Muscle layer of colon (tissue), 2 donors: ENCODE results near the gene CCL20.

Source experiments
- H3K27ac ChIP-seq: one replicate; pipeline ENCODE4 v1.7.0; 2013; ENCODE audit warnings: low read depth, mild to moderate bottlenecking, low read length, moderate library complexity
- H3K27me3 ChIP-seq, 2 donors: one replicate each; pipeline ENCODE4 v1.7.0; 2013; ENCODE audit warnings: low read length in 2 of 2, mild to moderate bottlenecking in 2 of 2; ENCODE audit not compliant: insufficient read depth in 2 of 2, control insufficient read depth in 1 of 2
- H3K36me3 ChIP-seq: one replicate; pipeline ENCODE4 v1.7.0; 2013; ENCODE audit warnings: mild to moderate bottlenecking, low read length; ENCODE audit not compliant: insufficient read depth
- H3K4me1 ChIP-seq: one replicate; pipeline ENCODE4 v1.7.0; 2013; ENCODE audit warnings: mild to moderate bottlenecking, low read length; ENCODE audit not compliant: insufficient read depth
- H3K4me3 ChIP-seq, 2 donors: one replicate each; pipeline ENCODE4 v1.7.0; 2013; ENCODE audit warnings: low read length in 2 of 2, low read depth in 1 of 2, mild to moderate bottlenecking in 1 of 2, moderate library complexity in 1 of 2
- H3K9ac ChIP-seq: one replicate; pipeline ENCODE4 v1.7.0; 2013; ENCODE audit warnings: low read length
- H3K9me3 ChIP-seq: one replicate; pipeline ENCODE4 v1.7.0; 2013; ENCODE audit warnings: mild to moderate bottlenecking, low read length
- donor health status: abdominal sarcoma.
- donor health status: Adenocarcinoma of cecum.

Gene CCL20

GRCh38 chr2:227805578-227805977, 8.1 kb upstream of the CCL20 start:
- H3K9me3 ChIP-seq, result no peaks in the 10 kb centered on the region
- H3K27me3 ChIP-seq, result no peaks in the 10 kb centered on the region
- H3K27ac ChIP-seq, result no peak overlapping the region
- no peak overlapping the region for H3K9ac ChIP-seq
- no peak overlapping the region for H3K4me3 ChIP-seq
- H3K4me1 ChIP-seq, result no peaks in the 10 kb centered on the region
- no peaks in the 10 kb centered on the region for H3K36me3 ChIP-seq

GRCh38 chr2:227808936-227809335, 4.7 kb upstream of the CCL20 start:
- Histone ChIP-seq H3K4me1 (no peaks in the 10 kb centered on the region), H3K27ac (no peak overlapping the region), H3K36me3 (no peaks in the 10 kb centered on the region), H3K4me3 (no peak overlapping the region), H3K9me3 (no peaks in the 10 kb centered on the region), H3K9ac (no peak overlapping the region), H3K27me3 (no peaks in the 10 kb centered on the region)

- H3K27ac ChIP-seq, result no peak overlapping the region
- H3K9ac ChIP-seq, result no peak overlapping the region
- no peaks in the 10 kb centered on the region for H3K36me3 ChIP-seq
- H3K9me3 ChIP-seq, result no peaks in the 10 kb centered on the region
- no peaks in the 10 kb centered on the region for H3K27me3 ChIP-seq
- no peak overlapping the region for H3K4me3 ChIP-seq
- no peaks in the 10 kb centered on the region for H3K4me1 ChIP-seq
Observed at GRCh38 chr2:227812001-227812400, 1.6 kb upstream of the CCL20 start.

- no peak overlapping the region for H3K4me3 ChIP-seq
- H3K9me3 ChIP-seq, result no peaks in the 10 kb centered on the region
- H3K27ac ChIP-seq, result no peak overlapping the region
- H3K9ac ChIP-seq, result no peak overlapping the region
- no peaks in the 10 kb centered on the region for H3K27me3 ChIP-seq
- H3K36me3 ChIP-seq, result no peaks in the 10 kb centered on the region
- no peaks in the 10 kb centered on the region for H3K4me1 ChIP-seq
Observed at GRCh38 chr2:227813229-227813561, 447 bp upstream of the CCL20 start.

- H3K36me3 ChIP-seq, result no peaks in the 10 kb centered on the region
- H3K27ac ChIP-seq, result no peak overlapping the region
- no peaks in the 10 kb centered on the region for H3K4me1 ChIP-seq
- H3K4me3 ChIP-seq, result no peak overlapping the region
- no peaks in the 10 kb centered on the region for H3K27me3 ChIP-seq
- H3K9ac ChIP-seq, result no peak overlapping the region
- H3K9me3 ChIP-seq, result no peaks in the 10 kb centered on the region
Observed at GRCh38 chr2:227815066-227815465, 1.4 kb downstream of the CCL20 start.

- H3K27ac ChIP-seq, result no peak overlapping the region
- no peaks in the 10 kb centered on the region for H3K4me1 ChIP-seq
- H3K9me3 ChIP-seq, result no peaks in the 10 kb centered on the region
- no peak overlapping the region for H3K4me3 ChIP-seq
- no peaks in the 10 kb centered on the region for H3K36me3 ChIP-seq
- no peaks in the 10 kb centered on the region for H3K27me3 ChIP-seq
- H3K9ac ChIP-seq, result no peak overlapping the region
Observed at GRCh38 chr2:227816507-227817294, 3.1 kb downstream of the CCL20 start.

GRCh38 chr2:227817336-227817735, 3.7 kb downstream of the CCL20 start:
- Histone ChIP-seq H3K4me1 (no peaks in the 10 kb centered on the region), H3K27me3 (no peaks in the 10 kb centered on the region), H3K36me3 (no peaks in the 10 kb centered on the region), H3K27ac (no peak overlapping the region), H3K9ac (no peak overlapping the region), H3K9me3 (no peaks in the 10 kb centered on the region), H3K4me3 (no peak overlapping the region)

- Histone ChIP-seq H3K27ac (no peak overlapping the region), H3K36me3 (no peaks in the 10 kb centered on the region), H3K4me3 (no peak overlapping the region), H3K9ac (no peak overlapping the region), H3K9me3 (no peaks in the 10 kb centered on the region), H3K4me1 (no peaks in the 10 kb centered on the region), H3K27me3 (no peaks in the 10 kb centered on the region)
Observed at GRCh38 chr2:227817850-227818674, 4.4 kb downstream of the CCL20 start.

- Histone ChIP-seq H3K9ac (no peak overlapping the region), H3K27ac (no peak overlapping the region), H3K4me1 (no peaks in the 10 kb centered on the region), H3K4me3 (no peak overlapping the region), H3K36me3 (no peaks in the 10 kb centered on the region), H3K27me3 (no peaks in the 10 kb centered on the region), H3K9me3 (no peaks in the 10 kb centered on the region)
Observed at GRCh38 chr2:227818675-227819397, 5.2 kb downstream of the CCL20 start.

- Histone ChIP-seq H3K9me3 (no peaks in the 10 kb centered on the region), H3K36me3 (no peaks in the 10 kb centered on the region), H3K4me3 (no peak overlapping the region), H3K9ac (no peak overlapping the region), H3K27ac (no peak overlapping the region), H3K27me3 (no peaks in the 10 kb centered on the region), H3K4me1 (no peaks in the 10 kb centered on the region)
Observed at GRCh38 chr2:227819398-227819697, 5.7 kb downstream of the CCL20 start.

GRCh38 chr2:227821043-227821942, 7.7 kb downstream of the CCL20 start:
- H3K36me3 ChIP-seq, result no peaks in the 10 kb centered on the region
- no peak overlapping the region for H3K9ac ChIP-seq
- no peak overlapping the region for H3K27ac ChIP-seq
- no peak overlapping the region for H3K4me3 ChIP-seq
- no peaks in the 10 kb centered on the region for H3K9me3 ChIP-seq
- H3K4me1 ChIP-seq, result no peaks in the 10 kb centered on the region
- H3K27me3 ChIP-seq, result no peaks in the 10 kb centered on the region
